Neural cell (in vitro differentiated cells): Measurements from ENCODE around the gene CLIC4. TPM values are rescaled to one million over a fixed set of nuclear protein-coding genes. Genes with fewer than 3 reads are reported as not detected.

Experiments used
- H2AFZ ChIP-seq: fragments of 200-600, 300-800 bp; sonication (generic), shearing (Covaris generic); 2 replicates; pipeline ENCODE4 v1.6.0; 2014; ENCODE audit warnings: low read depth, mild to moderate bottlenecking, antibody characterized with exemption, low read length, moderate library complexity
- H3F3A ChIP-seq: fragments of 200-600 bp; shearing (Covaris generic); 2 replicates; pipeline ENCODE4 v1.6.1; 2016; ENCODE audit warnings: mild to moderate bottlenecking, moderate library complexity, mixed read lengths, antibody characterized with exemption, low read length; ENCODE audit not compliant: insufficient read depth, poor library complexity, severe bottlenecking
- H3K27ac ChIP-seq: fragments of 200-600, 300-800 bp; sonication (generic), shearing (Covaris generic); 2 replicates; pipeline ENCODE4 v1.5.1; 2014; ENCODE audit warnings: mild to moderate bottlenecking, low read length, moderate library complexity
- H3K27me3 ChIP-seq: fragments of 300-800, 200-600 bp; sonication (generic), shearing (Covaris generic); 2 replicates; pipeline ENCODE4 v1.6.0; 2014; ENCODE audit warnings: mild to moderate bottlenecking, low read depth, low read length, moderate library complexity; ENCODE audit not compliant: insufficient read depth
- H3K36me3 ChIP-seq: fragments of 300-800, 200-600 bp; sonication (generic), shearing (Covaris generic); 2 replicates; pipeline ENCODE4 v1.5.1; 2014; ENCODE audit warnings: mild to moderate bottlenecking, antibody characterized with exemption, low read length, moderate library complexity; ENCODE audit not compliant: insufficient read depth
- H3K4me2 ChIP-seq: fragments of 300-800, 200-600 bp; sonication (generic), shearing (Covaris generic); 2 replicates; pipeline ENCODE4 v1.6.0; 2014; ENCODE audit warnings: mild to moderate bottlenecking, low read length
- H3K4me3 ChIP-seq: fragments of 300-800, 200-600 bp; sonication (generic), shearing (Covaris generic); 2 replicates; pipeline ENCODE4 v1.5.1; 2014; ENCODE audit warnings: mild to moderate bottlenecking, low read length, moderate library complexity
- H3K79me2 ChIP-seq: fragments of 200-600 bp; shearing (Covaris generic); replicated peaks from 2 replicates; pipeline ENCODE4 v1.6.0; 2014; ENCODE audit warnings: mild to moderate bottlenecking, low read length, moderate library complexity; ENCODE audit not compliant: insufficient read depth
- H3K9ac ChIP-seq: fragments of 300-800, 200-600 bp; sonication (generic), shearing (Covaris generic); 2 replicates; pipeline ENCODE4 v1.6.1; 2016; ENCODE audit warnings: mild to moderate bottlenecking, low read length, mixed read lengths
- H3K9me2 ChIP-seq: fragments of 200-600 bp; shearing (Covaris generic); 2 replicates; pipeline ENCODE4 v1.6.1; 2016; ENCODE audit warnings: mild to moderate bottlenecking, low read length, mixed read lengths; ENCODE audit not compliant: insufficient read depth
- H3K9me3 ChIP-seq: fragments of 200-600, 300-800 bp; sonication (generic), shearing (Covaris generic); 2 replicates; pipeline ENCODE4 v1.6.1; 2016; ENCODE audit warnings: mild to moderate bottlenecking, mixed run types, low read length, moderate library complexity, mixed read lengths
- H4K20me1 ChIP-seq: fragments of 200-600 bp; shearing (Covaris generic); 2 replicates; pipeline ENCODE4 v1.6.1; 2016; ENCODE audit warnings: mild to moderate bottlenecking, mixed run types; ENCODE audit not compliant: insufficient read depth
- CTCF ChIP-seq: fragments of 450-650 bp; IDR thresholded peaks from 2 replicates; pipeline ENCODE4 v1.5.1; 2014; ENCODE audit warnings: antibody characterized with exemption, mild to moderate bottlenecking, moderate library complexity; ENCODE audit not compliant: poor library complexity, severe bottlenecking
- EP300 ChIP-seq: fragments of 450-650 bp; conservative IDR thresholded peaks from 2 replicates; pipeline ENCODE4 v1.6.1; 2014; ENCODE audit warnings: antibody characterized with exemption, mild to moderate bottlenecking, moderate library complexity; ENCODE audit not compliant: poor library complexity, severe bottlenecking
- EZH2 ChIP-seq: fragments of 200-600, 300-800 bp; shearing (Covaris generic), sonication (generic); IDR thresholded peaks from 2 replicates; pipeline ENCODE4 v1.6.1; 2014; ENCODE audit warnings: antibody characterized with exemption, low read length, borderline replicate concordance, mild to moderate bottlenecking; ENCODE audit not compliant: insufficient read depth, poor library complexity, severe bottlenecking
- MXI1 ChIP-seq: fragments of 450-650 bp; conservative IDR thresholded peaks from 2 replicates; pipeline ENCODE4 v1.6.1; 2014; ENCODE audit warnings: antibody characterized with exemption, mild to moderate bottlenecking; ENCODE audit not compliant: poor library complexity, severe bottlenecking
- POLR2AphosphoS5 ChIP-seq: IDR thresholded peaks from 2 replicates; pipeline ENCODE4 v1.6.1; 2012
- RAD21 ChIP-seq: fragments of 450-650 bp; conservative IDR thresholded peaks from 2 replicates; pipeline ENCODE4 v1.6.1; 2014; ENCODE audit warnings: antibody characterized with exemption, mild to moderate bottlenecking, moderate library complexity
- REST ChIP-seq: IDR thresholded peaks from 2 replicates; pipeline ENCODE4 v1.6.1; 2012; ENCODE audit warnings: borderline replicate concordance
- SMC3 ChIP-seq: fragments of 450-650 bp; conservative IDR thresholded peaks from 2 replicates; pipeline ENCODE4 v1.6.1; 2014; ENCODE audit warnings: antibody characterized with exemption, mild to moderate bottlenecking, moderate library complexity; ENCODE audit not compliant: poor library complexity
- TAF1 ChIP-seq: IDR thresholded peaks from 2 replicates; pipeline ENCODE4 v1.6.1; 2012; ENCODE audit warnings: low read depth
- polyA plus RNA-seq: library from polyadenylated mRNA; depleted of rRNA; stranded (reverse); fragments of >200 nt; gene quantifications from 2 replicates; pipeline ENCODE4 v1.2.3, GENCODE V29; 2014

Gene CLIC4
- polyA plus RNA-seq, 1 donor from 2014 or later = 133 TPM

GRCh38 chr1:24803220-24803619, 58.0 kb downstream of the CLIC4 start:
- Histone ChIP-seq H3K9ac (no peak overlapping the region), H3K4me3 (peak overlapping the region; percentile 14), H3F3A (no peaks in the 10 kb centered on the region), H3K9me3 (no peaks in the 10 kb centered on the region), H2AFZ (no peak overlapping the region), H3K27ac (peak overlapping the region; percentile 75), H3K4me2 (peak overlapping the region; percentile 10), H4K20me1 (no peaks in the 10 kb centered on the region), H3K9me2 (no peaks in the 10 kb centered on the region), H3K36me3 (no peaks in the 10 kb centered on the region), H3K27me3 (no peaks in the 10 kb centered on the region), H3K79me2 (peaks cover 16% of the 10 kb centered on the region)
- no peak for TF ChIP-seq TAF1
- TF ChIP-seq SMC3 = no peak
- TF ChIP-seq REST = no peak
- no peak for TF ChIP-seq MXI1
- no peak for TF ChIP-seq EZH2
- peak; percentile 90 for TF ChIP-seq EP300
- TF ChIP-seq POLR2AphosphoS5 = peak; percentile 72
- no peak for TF ChIP-seq CTCF
- TF ChIP-seq RAD21 = no peak

DNA sequence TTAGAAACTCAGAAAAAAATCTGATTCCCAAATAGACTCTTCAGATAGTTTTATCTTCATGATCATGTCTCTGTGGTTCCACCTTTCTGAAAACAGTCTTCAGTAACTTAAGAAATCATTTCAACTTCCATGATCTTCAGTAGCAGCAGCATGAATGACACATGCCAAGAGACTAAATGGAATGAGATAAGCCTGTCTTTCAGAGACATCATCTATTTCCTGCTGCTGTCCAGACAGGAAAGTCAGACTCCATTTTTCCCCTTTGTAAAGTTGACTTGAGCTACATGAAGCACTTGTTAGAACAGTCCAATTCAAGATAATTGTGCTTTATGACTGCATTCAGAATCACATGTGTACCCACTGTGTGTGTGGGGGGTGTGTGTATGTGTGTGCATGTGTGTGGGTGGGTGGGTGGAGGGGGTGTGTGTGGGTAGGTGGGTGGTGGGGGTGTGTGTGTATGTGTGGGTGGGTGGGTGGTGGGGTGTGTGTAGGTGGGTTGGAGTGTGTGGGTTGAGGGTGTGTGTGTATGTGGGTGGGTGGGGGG, 58.8 kb downstream of the CLIC4 start:
- Histone ChIP-seq H2AFZ (no peak overlapping the region), H3F3A (no peaks in the 10 kb centered on the region), H3K4me2 (peak overlapping the region; percentile 10), H3K4me3 (no peak overlapping the region), H3K9me3 (no peaks in the 10 kb centered on the region), H3K9ac (no peak overlapping the region), H3K36me3 (no peaks in the 10 kb centered on the region), H3K27me3 (no peaks in the 10 kb centered on the region), H3K27ac (peak overlapping the region; percentile 75), H3K9me2 (no peaks in the 10 kb centered on the region), H4K20me1 (no peaks in the 10 kb centered on the region), H3K79me2 (peaks cover 16% of the 10 kb centered on the region)
- TF ChIP-seq EZH2 = no peak
- no peak for TF ChIP-seq MXI1
- peak; percentile 33 for TF ChIP-seq POLR2AphosphoS5
- TF ChIP-seq CTCF = no peak
- TF ChIP-seq EP300 = peak; percentile 64
- no peak for TF ChIP-seq TAF1
